ENCODE results near the gene GALNT12.
A peak's percentile ranks its signal among the peaks of the same experiment; 100 is the strongest.

The GALNT12 gene

DNA sequence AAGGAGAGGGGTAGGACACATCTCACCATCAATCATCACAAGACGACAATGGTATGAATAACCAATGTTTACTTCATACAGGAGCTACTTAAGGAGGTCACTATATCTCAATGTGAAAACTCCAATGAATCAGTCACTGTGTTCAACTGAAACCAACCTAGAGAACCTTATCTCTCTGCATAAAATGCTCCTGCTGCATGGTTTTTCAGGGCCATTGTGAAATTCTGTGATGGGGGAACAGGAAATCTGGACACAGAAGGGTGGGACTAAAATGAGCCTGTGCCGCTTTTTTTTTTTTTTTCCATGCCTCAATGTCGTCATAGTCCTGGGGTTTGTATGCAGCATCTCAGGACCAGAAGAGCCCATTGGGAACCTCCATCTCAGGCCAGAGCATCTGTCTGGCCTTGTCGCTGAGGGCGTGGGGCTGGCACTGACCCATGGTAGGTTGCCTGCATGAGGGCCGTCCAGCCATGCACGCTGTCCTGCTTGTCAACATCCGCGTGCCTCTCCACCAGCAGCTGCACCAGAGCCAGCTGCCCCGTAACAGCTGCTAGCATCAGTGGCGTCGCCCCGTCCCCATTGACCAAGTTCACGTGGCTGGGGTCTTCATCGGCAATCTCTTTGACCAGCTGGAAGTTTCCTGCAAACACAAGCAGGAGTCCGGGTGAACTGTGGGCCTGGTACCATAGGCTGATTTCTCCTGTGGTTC, 23.8 kb upstream of the GALNT12 start:
- no peak for DNase-seq

DNA sequence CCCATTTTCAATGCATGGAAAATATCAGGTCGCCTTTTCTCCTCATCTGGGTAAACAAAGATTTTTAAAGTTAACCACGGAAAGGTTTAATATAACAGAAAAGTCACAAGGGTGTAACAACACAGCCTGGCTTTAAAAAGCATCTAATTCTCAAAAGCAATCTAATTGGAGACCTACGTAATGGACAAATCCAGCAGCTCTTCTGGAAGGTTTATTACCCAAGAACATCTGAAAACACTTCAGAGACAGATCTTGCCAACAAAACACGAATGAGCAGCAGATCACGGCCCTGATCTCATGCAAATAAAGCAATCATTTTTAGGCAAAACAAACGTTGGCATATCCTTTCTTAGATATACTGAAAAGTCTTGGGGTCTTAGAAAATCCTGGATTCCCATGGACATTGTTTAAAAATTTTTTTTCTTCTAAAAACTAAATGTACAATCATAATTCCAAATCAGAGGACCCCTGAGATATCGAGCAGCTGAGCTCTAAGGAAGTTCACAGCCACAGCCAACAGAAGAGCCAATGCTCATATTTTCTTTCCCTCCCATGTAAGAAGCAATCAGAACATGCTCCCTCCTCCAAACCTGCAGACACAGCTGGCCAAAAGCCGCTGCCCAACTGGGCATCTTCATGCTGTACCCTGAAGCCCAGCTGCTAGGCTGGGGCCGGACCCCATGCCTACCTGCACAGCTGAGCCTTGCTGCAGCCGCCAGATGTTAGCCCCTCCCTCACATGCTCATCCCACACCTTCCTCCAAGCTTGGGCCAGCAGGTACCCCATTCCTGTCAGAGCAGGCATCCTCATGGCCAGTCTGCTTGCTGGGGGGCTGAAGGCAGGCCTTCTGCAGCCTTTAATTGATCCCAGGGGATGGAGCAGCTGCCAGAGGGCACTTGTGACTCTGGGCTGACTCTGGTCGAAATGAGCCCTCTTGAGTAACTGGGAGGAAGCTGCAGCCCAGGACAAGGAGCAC, 22.4 kb upstream of the GALNT12 start:
- DNase-seq = no peak

DNA sequence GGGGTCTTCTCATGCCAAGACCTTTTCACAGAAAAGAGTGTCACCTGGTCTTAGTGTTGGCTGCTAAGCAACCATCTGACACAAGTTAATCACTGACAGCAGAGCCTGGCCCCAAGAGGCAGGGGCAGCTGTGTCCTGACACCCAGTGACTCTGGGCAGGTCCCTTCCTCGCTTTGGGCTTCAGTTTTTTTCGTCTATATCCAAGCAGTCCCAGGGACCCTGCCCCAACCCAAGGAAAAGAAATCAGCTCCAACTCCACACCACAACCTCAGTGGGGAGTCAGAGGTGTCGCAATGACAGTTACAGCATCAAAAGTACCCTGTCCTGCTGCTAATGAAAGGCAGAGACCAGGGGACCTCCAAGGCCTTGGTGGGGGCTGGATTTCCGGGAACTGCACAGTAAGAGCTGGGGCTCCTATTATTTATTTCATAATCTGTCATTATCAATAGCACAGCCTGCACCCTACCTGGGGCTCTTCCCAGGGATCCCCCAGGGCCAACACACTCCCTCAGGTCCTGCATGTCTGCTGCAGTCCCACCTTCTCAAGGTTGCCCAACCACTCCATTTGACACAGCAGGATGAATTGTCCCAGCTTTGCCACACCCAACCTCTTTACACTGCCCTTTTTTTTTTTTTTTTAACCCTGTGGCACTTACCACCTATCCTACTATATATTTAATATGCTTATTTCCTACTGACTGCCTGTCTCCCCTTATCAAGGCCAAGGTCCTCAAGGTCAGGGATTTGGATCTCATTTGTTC, 20.5 kb upstream of the GALNT12 start:
- DNase-seq = no peak

DNA sequence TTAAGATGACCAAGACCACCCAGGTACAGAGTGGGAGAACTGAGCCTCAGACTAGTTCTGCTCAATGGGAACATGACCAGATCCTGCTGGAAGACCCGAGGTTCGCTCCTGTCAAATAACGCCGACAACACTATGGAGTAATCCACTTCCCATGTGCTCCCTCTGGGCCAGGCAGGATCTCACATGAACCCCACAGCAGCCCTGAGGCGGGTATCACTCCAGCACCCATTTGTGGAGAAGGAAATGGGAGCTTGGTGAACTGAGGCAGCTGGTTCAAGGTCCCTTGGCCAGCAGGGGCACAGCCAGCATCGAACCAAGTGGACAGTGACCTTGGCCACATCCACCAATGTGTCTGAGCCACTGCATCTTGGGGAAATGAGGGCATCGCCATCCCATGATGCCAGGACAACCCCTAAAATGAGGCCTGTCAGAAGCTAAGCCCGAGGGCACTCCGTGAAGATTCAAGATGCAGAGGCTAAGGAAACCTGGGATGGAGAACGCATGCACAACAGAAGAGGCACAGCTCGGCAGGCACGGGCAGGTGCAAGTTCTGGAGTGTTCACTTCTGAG, 19.6 kb upstream of the GALNT12 start:
- no peak for DNase-seq

DNA sequence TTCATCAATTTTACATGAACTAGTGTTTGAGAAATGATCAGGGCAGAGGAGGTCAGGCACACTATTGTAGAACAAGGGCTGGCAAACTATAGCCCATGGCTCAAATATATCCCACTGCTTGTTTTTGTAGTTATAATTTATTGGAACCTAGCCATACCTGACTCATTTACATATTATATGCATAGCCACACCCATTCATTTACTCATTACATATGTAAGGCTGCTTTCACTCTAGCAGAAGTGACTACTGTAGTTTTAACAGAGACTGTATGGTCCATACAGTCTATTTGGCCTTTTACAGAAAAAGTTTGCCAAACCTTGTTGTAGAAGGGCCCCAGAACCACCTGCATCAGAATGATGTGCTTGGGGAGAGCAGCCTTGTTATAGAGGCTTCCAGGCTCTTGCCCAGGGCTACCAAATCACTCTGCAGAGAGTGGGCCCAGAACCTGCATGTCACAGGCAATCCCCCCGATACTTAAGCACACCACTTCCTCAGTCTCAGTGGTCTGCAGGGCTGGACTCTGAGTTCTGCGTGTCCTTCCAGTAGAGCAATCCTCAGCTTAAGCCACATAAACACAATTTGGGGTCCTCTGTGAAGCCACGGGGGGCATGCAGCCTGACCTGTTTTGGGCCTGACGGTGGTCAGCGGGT, 17.9 kb upstream of the GALNT12 start:
- no peak for DNase-seq

DNA sequence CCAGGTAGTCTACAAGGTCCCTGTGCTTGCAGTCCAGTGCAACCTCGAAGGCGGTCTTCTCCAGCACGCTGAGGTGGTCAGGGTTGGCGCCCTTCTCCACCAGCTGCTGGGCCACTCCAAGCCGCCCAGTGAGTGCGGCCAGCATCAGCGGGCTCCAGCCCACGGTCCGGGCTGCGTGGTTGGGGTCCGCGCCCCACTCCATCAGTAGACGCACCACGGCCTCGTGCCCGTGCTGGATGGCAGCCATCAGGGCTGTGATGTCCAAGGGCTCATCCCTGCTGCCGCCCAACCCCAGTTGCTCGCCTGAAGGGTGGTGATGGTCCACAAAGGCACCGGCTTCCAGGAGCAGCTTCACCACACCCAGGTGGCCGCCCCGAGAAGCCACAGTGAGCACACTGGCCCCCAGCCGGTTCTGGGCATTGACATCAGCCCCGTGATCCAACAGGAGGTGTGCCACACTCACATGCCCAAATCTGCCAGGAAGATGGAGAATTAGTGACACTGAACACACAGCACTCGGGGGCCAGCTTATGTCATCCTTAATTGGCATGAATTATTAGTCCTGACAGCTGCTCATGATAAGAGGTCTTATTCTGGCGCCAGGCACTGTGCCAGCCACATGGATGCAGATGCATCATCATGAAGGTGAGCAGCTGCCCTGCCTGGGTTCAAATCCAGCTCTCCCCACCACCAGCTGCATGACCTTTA, 17.2 kb upstream of the GALNT12 start:
- no peak for DNase-seq

DNA sequence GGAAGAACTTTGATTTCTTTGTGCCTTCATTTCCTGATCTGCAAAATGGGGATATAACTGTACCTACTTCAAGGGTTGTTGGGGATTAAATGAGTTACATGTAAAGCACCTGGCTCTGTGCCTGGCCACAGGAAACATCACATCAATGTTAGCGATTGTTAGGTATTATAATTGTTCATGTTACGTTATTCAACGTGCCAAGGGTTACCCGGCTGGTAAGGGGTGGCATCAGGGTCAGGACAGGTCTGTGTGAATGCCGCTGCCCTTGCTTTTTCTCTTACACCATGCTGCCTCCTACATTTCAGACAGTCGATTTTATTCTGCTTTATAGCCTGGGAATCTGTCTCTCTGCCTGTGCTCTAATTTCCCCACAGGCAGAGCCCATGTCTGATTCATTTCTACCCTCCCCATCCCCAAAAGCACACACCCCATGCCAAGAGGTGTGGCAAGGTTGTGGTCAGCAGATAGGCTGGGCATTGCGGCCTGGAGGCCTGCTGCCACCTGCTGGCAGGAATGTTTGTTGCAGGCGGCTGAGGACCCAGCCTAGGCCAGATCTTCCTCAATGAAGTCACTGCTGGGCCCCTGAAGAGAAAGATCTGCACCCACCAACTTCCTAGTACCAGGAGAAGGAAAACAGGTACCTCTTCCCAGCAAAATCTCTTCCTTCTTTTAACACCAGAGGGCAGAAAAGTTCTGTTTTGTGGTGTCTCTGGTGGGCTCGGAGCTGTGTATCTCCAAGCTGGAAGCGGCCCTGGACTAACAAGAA, 16.4 kb upstream of the GALNT12 start:
- peak; percentile 35 for DNase-seq

DNA sequence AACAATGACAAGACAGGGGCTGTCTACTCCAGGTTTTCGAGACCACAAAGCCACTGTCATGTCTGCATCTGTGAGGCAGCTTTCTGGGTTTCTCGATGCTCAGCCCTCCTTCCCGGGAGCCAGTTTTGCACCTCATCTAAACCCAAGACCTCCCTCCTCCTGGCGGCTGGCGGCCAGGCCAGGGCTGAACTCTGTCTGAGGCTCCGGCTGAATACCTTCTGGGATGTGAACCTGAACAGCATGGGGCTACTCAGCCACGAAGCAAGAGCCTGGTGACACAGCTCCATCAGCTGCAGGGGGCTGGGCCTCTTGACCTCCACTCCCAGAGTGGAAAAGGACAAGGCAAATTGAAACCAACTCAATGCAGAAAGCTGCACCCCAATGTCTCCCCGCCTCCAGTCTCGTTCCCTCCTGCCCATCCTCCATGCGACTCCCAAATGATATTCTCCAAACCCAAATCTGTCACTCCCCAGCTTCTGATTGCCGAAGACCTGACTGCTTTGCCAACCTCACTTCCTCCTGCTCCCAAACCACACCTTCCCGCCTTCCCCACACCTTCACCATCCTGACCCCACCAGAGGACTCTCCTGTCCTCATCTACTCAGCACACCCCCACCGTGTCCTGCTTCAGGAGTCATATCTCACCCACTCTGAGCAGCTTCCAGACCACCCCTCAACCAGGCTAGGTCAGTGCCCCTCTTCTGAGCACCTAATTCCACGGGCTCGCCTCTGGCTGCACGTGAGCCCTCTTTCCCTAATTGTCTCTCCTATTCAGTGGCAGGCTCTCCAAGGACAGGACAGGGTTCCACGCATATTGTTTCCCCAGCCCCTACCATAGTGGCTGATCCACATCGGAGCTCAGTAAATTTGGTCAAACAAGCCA, 15.6 kb upstream of the GALNT12 start:
- no peak for DNase-seq

DNA sequence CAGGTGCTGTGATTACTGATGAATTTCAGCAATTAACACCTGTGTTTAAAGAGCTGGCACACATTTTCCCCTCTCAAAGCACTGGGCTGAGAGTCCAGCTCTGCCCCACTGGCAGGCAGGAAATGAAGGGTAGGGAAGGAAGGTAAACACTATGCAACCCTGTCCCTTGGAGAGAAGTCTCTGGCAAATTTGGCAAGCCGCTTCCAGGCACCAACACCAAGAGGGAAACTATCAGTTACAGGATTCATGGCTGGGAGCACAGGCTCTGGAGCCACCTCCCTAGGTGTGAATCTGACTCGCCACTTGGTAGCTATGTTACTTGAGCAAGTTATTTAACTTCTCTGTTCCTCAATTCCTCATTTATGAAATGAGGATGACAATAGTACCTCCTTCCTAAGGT, 14.4 kb upstream of the GALNT12 start:
- no peak for DNase-seq

DNA sequence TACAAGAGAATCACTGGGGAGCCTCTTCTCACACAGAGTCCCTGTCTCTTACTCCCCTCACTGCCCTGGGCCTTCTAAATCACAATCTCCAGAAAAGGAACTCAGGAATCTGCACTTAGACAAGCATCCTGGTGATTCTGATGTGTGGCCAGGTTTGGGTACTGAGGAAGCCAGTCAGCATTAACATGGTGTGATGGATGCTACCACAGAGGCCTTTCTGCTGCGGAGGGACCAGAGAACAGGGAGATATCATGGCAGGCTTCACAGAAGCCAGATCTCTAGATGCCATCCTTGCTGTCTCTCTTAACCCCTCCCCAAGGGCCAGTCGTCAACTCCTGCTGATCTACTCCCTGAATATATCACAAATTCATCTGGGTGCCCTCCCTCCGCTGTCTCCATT, 12.7 kb upstream of the GALNT12 start:
- DNase-seq = no peak

DNA sequence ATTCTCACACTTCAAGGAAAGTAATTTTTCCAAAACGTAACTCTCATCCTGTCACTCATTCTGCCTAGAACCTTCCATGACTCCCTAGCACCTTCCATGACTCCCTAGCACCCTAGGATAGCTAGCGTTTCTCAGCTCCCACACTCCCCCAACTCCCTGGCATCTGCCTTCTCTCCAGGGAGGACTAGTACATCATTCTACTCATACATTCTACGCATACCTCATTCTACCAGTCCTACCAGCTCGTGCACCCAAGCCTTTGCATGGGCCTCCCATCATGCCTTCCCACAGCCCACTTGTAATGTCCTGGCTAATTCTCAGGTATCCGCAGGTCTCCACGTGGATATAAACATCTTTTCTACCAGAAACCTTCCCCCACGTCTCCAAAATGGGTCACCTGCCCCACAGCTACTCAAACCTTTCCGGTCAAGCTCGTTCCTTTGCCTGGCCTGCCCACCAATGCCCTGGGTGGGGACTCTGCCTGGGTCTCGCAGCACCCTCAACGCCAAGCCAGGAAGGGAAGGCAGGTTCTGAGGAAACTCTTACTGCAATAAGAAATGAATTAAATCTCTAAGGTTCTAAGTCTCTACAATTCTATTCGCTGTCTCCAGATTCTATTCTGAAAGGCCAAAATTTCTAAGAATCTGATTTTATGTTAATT, 12.0 kb upstream of the GALNT12 start:
- DNase-seq = no peak

DNA sequence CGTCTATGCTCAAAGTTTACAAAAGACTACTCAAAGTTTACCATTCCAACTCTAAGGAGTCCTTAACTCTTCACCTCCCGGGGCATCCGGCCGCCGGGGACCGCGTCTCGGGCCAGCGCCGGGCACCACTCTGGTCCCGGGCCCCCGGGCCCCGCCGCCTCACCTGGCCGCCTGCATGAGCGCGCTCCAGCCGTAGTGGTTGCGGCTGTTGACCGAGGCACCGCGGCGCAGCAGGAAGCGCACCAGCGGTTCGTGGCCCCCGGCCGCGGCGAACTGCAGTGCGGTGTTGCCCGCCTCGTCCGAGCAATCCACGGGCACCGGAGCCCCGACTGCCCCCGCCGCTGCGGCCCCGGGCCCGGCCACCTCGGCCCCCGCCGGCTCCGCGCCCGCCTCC, 11.5 kb upstream of the GALNT12 start:
- no peak for DNase-seq

DNA sequence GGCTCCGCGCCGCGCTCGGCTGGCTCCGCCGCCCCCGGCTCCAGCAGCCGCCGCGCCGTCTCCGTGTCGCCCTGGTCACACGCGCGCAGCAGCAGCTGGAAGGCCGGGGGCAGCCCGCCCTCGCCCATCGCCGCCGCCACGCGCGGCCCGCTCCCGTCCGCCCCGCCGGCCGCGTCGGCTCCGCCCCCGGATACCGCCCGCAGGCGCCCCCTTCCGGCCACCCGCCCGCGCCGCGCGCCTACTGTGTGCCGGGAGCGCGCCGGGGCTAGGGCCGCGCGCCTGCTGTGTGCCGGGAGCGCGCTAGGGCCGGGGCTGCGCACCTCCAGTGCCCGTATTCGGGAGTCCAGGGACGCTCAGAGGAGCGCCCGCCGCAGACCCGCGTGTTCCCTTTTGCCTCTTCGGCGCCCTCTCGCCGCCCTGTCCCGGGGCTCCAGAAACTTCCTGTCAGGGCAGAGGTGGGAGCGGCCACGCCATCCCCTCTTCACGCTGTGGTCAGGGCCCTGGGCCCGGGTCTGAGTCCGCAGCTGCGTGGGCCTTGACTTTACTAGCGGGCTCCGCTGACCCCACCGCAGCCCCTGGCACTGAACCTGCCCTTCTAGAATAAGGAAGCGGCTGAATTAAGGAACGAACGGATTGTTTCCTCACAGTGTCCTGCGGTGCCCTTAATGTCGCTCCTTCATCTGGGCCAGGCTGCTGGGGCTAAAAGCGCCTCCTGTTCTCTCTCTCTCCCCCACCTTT, 10.9 kb upstream of the GALNT12 start, which contains the start of gene ANKS6:
TSS of gene ANKS6 (minus strand) at position 192 of the 738 bp plus-strand sequence. CDS start at position 128, 64 bp downstream.
- DNase-seq = peak; percentile 79

DNA sequence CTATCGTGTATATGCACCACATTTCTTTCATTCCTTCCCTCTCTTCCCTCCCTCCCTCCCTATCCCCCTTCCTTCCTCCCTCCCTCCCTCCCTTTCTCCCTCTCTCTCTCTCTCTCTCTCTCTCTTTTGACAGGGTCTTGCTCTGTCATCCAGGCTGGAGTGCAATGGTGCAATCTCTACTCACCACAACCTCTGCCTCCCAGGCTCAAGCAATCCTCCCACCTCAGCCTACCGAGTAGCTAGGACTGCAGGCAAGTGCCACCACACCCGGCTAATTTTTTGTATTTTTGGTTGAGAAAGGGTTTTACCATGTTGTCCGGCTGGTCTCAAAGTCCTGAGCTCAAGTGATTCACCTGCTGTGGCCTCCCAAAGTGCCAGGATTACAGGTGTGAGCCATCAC, 10.0 kb upstream of the GALNT12 start:
- no peak for DNase-seq

DNA sequence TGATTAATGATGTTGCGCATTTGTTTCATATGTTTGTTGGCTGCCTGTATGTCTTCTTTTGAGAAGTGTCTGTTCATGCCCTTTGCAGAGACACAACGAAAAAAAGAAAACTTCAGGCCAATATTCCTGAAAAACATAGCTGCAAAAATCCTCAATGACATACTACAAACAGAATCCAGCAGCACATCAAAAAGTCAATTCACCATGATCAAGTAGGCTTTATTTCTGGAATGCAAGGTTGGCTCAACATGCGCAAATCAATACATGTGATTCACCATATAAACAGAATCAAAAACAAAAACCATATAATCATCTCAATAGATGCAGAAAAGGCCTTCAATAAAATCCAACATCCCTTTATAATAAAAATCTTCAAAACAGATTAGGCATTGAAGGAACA, 9.2 kb upstream of the GALNT12 start:
- DNase-seq = no peak

DNA sequence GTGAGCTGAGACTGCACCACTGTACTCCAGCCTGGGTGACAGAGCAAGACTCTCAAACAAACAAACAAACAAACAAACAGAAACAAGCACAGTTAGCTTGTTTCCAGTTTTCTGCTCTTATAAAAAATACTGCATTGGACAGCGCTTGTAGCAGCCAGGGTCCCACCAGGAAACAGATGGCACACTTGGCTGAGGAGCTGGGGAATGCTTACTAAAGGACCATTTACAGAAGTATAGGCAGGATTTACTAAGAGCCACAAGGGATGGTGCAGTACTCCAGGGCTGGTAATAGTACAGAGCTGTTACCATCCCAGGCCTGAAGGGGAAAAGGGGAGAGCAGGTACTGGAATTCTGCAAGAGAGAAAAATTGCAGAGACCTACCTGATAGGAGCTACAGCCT, 5.9 kb upstream of the GALNT12 start:
- no peak for DNase-seq

DNA sequence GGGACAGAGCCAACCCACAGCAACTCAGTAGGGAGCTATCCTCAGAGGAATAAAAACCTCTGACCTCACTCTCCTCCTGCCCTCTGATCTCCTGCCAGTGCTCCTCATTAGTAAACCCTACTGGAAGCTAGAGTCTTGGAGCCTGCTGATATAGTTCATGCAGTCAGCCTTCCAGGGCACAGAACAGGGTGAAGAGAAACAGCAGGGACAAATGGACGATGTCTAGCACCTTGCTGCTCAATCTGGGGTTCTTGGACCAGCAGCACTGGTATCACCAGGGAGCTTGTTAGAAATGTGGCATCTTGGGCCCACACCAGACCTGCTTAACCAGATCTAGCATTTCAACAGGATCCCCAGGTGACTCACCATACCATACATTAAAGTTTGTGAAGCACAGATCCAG, 5.5 kb upstream of the GALNT12 start:
- no peak for DNase-seq

DNA sequence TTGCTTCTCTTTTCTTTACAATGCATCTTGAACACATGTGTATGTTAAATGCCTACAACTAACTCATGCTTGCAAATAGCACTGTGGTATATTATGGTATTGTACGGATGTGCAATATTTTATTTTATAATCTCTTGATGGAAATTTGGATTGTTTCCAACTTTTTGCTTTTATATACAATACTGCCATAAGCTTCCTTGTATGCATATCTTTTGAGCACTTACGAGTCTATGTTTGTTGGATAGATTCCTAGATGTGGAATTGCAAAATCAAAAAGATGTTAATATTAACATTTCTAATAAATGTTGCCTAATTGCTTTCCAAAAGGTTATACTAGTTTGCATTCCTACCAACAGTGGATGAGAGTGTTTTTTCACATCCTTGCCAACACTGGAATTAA, 3.4 kb upstream of the GALNT12 start:
- DNase-seq = no peak
